GM23338 (cell line): ENCODE measurements around the gene SHLD3.
"Not testable (repeated sequence)": the region's sequence is repeated elsewhere in the genome, so short reads cannot be mapped to it uniquely, and the experiment has no call there.

ENCODE experiments used
- CTCF ChIP-seq, 2 experiments: fragments of 200-600 bp in 1 of 2; sonication (generic) in 1 of 2; conservative IDR thresholded peaks; 2 replicates each; pipeline versions ENCODE4 v1.5.1 to v1.6.1; 2016 to 2017; ENCODE audit warnings: antibody characterized with exemption in 2 of 2, low read depth in 2 of 2, mild to moderate bottlenecking in 2 of 2, moderate library complexity in 1 of 2
- EZH2 ChIP-seq: fragments of 200-600 bp; sonication (generic); IDR thresholded peaks from one replicate; pipeline ENCODE4 v1.8.0; 2017; ENCODE audit warnings: antibody characterized with exemption, mild to moderate bottlenecking, low read depth; ENCODE audit not compliant: unreplicated experiment

- TF ChIP-seq EZH2; CTCF (conservative IDR thresholded peaks at IDR 0.05; ENCODE audit: low read depth in 2 of 2): not testable (repeated sequence)
These were observed 2.9 kb upstream of the SHLD3 start for GRCh38 chr5:65621961-65622360.
